Activated naive CD4-positive, alpha-beta T cell (primary cell): ENCODE data around the gene GPRIN2.
"Not testable (repeated sequence)": the region's sequence is repeated elsewhere in the genome, so short reads cannot be mapped to it uniquely, and the experiment has no call there.

Experiments
- DNase-seq, 4 experiments: peaks; one replicate each; lab custom pipeline; 2025; lab: John Stamatoyannopoulos, UW

Gene GPRIN2

GRCh38 chr10:46520941-46521340, 35.5 kb downstream of the GPRIN2 start:
- no peak for DNase-seq

GRCh38 chr10:46520381-46520780, 36.1 kb downstream of the GPRIN2 start:
- no peak for DNase-seq

- no peak for DNase-seq
Measured at GRCh38 chr10:46518028-46518725, 38.3 kb downstream of the GPRIN2 start.

GRCh38 chr10:46517541-46517940, 38.9 kb downstream of the GPRIN2 start:
- no peak for DNase-seq

- DNase-seq: no peak
Measured at GRCh38 chr10:46516660-46517416, 39.6 kb downstream of the GPRIN2 start.

- no peak for DNase-seq
Measured at GRCh38 chr10:46515793-46516192, 40.7 kb downstream of the GPRIN2 start.

- DNase-seq: no peak
Measured at GRCh38 chr10:46515366-46515765, 41.1 kb downstream of the GPRIN2 start.

- no peak for DNase-seq
Measured at GRCh38 chr10:46514899-46515298, 41.6 kb downstream of the GPRIN2 start.

- no peak for DNase-seq
Measured at GRCh38 chr10:46514431-46514861, 42.0 kb downstream of the GPRIN2 start.

GRCh38 chr10:46513333-46513732, 43.1 kb downstream of the GPRIN2 start:
- DNase-seq: not testable (repeated sequence)

GRCh38 chr10:46512725-46513124, 43.7 kb downstream of the GPRIN2 start:
- not testable (repeated sequence) for DNase-seq

GRCh38 chr10:46512002-46512401, 44.5 kb downstream of the GPRIN2 start:
- not testable (repeated sequence) for DNase-seq
